Activated CD8-positive, alpha-beta T cell treated with anti-CD3 and anti-CD28 coated beads for 36 hours (primary cell): ENCODE measurements around the gene DUSP9. TPM values are rescaled to one million over a fixed set of nuclear protein-coding genes. Genes with fewer than 3 reads are reported as not detected.

Experiments used
- ATAC-seq: fragments of 200-7000 bp; cut with Tn5 transposase; one replicate; pipeline ENCODE4 v1.10.0; 2021; ENCODE audit warnings: mild to moderate bottlenecking, moderate library complexity
- CTCF ChIA-PET: fragments of 350-600 bp; sonication (Branson Sonifier 250); formaldehyde crosslinking; loops from one replicate; lab custom pipeline; 2021; ENCODE audit warnings: antibody characterized with exemption; lab: Charles Lee
- POLR2A ChIA-PET: fragments of 350-600 bp; sonication (Branson Sonifier 250); formaldehyde crosslinking; loops from one replicate; lab custom pipeline; 2021; ENCODE audit warnings: antibody characterized with exemption; lab: Charles Lee
- DNase-seq: peaks from one replicate; pipeline ENCODE4 v3.0.0-alpha.2; 2020
- H3K27ac Mint-ChIP-seq: one replicate; pipeline ENCODE4 v1.8.0; 2021; ENCODE audit warnings: mild to moderate bottlenecking, mixed read lengths
- H3K27me3 Mint-ChIP-seq: one replicate; pipeline ENCODE4 v1.8.0; 2021; ENCODE audit warnings: mixed read lengths
- H3K36me3 Mint-ChIP-seq: one replicate; pipeline ENCODE4 v1.8.0; 2021; ENCODE audit warnings: low read depth, mixed read lengths
- H3K4me1 Mint-ChIP-seq: one replicate; pipeline ENCODE4 v1.8.0; 2021; ENCODE audit warnings: low read depth, mixed read lengths
- H3K4me3 Mint-ChIP-seq: one replicate; pipeline ENCODE4 v1.8.0; 2021; ENCODE audit warnings: mild to moderate bottlenecking, moderate library complexity, mixed read lengths
- H3K9me3 Mint-ChIP-seq: one replicate; pipeline ENCODE4 v1.8.0; 2021; ENCODE audit warnings: mixed read lengths
- intact Hi-C: fragments of 100-400 bp; cut with micrococcal nuclease; formaldehyde crosslinking; loops from one replicate; pipeline ENCODE4 v1.10.0; 2022
- total RNA-seq, 2 experiments: library from RNA; stranded (reverse); gene quantifications; one replicate each; pipeline ENCODE4 v1.2.3, GENCODE V29; 2021
- TF ChIP-seq, protein P1 (sequence below): fragments of 200-600 bp; IDR thresholded peaks from one replicate; pipeline ENCODE4 v1.8.0; 2022; ENCODE audit warnings: antibody characterized with exemption, mild to moderate bottlenecking

DUSP9 gene
- total RNA-seq, 2 experiments from 2014 or later = 0.14 TPM; not detected in 1

DNA sequence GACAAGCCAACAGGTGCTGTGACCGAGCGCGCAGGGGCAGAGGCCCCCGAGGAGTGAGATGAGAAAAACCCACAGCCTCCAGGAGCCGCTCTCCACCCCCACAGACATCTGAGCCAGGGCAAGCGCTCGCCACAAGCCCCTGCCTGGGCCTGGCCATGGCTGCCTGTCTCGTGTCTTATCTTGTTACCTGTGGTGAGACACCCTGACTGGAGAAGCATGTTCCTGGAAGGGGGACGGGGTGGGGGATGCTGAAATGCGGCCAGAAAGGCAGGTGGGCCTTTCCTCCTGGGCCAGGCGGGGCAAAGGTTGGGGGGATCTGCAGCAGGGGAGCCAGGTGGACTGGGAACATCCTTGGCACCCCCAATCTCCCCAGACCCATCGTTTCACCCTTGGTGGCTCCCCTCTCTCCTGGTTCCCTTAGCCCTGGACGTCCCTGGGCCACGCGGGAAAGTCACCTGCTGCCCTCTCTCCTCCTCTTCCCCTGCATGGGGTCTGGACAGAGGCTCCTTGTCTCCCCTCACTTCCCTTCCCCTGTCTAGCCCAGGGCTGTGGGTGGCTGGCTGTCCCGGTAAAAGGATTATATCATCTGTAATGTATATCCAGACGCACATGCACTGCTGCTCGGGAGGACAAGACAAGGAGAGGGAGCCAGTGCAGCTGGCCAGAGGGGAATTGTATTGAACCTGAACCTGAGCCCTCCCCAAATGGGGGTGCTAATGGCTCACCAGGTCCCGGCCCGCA lies 8.4 kb upstream of the DUSP9 start:
- ATAC-seq (no peak), DNase-seq (no peak)
- intact Hi-C loops = no loop called here
- ChIA-PET POLR2A (no interaction called here), CTCF (no interaction called here)
- Mint-ChIP-seq H3K9me3 (no peaks in the 10 kb centered on the region), H3K4me3 (no peak overlapping the region), H3K4me1 (peaks cover 5% of the 10 kb centered on the region), H3K27me3 (peaks cover 19% of the 10 kb centered on the region), H3K27ac (no peak overlapping the region), H3K36me3 (no peaks in the 10 kb centered on the region)
- TF ChIP-seq, protein P1, sequence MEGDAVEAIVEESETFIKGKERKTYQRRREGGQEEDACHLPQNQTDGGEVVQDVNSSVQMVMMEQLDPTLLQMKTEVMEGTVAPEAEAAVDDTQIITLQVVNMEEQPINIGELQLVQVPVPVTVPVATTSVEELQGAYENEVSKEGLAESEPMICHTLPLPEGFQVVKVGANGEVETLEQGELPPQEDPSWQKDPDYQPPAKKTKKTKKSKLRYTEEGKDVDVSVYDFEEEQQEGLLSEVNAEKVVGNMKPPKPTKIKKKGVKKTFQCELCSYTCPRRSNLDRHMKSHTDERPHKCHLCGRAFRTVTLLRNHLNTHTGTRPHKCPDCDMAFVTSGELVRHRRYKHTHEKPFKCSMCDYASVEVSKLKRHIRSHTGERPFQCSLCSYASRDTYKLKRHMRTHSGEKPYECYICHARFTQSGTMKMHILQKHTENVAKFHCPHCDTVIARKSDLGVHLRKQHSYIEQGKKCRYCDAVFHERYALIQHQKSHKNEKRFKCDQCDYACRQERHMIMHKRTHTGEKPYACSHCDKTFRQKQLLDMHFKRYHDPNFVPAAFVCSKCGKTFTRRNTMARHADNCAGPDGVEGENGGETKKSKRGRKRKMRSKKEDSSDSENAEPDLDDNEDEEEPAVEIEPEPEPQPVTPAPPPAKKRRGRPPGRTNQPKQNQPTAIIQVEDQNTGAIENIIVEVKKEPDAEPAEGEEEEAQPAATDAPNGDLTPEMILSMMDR = no peak

DNA sequence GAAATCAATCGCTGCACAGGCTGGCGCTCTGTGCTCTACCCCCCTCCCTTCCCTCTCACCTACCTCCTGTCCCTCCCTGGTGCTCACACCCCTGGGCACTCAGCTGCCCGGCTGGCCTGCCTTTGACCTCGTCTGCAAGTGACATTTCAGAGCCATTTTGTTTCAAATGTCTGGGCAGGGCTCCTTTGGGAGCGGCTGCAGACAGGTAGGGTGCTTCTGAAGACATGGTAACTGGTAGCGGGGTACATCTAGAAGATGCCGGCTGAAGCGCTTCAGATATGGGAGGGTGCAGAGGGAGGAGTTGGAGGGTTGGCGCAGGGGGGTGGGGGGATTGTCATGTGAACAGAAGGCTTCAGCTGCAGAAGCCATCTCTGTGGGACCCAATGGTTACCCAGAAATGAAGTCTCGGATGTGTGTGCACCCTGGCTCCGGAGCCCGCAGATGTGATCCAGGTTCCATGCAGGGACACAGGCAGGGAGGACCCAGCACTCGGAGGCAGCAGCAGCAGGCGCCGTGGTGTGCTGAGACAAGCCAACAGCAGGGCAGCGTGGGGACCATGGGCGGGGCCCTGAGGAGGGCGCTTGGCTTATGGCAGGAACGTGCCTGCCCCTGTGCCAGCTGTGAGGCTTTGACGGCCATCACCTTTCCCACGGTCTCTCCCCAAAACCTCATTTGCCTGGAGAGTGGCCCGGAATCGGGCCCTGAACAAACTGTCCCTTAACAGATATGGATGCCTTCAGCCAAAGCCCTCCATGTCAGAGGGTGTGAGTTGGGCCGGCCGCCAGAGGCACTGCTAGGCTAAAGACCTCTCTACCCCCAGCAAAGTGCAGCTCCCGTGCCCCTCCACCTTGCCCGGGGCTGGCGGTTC lies 7.6 kb upstream of the DUSP9 start:
- ATAC-seq = no peak
- intact Hi-C loops = no loop called here
- POLR2A ChIA-PET = no interaction called here
- DNase-seq = no peak
- peaks cover 5% of the 10 kb centered on the region for H3K4me1 Mint-ChIP-seq
- H3K4me3 Mint-ChIP-seq = no peak overlapping the region
- H3K36me3 Mint-ChIP-seq = no peaks in the 10 kb centered on the region
- no peak overlapping the region for H3K27ac Mint-ChIP-seq
- CTCF ChIA-PET = interaction anchor here (1.6 kb wide), 1 partner anchor 11 kb away, joined by 8 read pairs; no protein-coding TSS in a partner anchor
- H3K9me3 Mint-ChIP-seq = no peaks in the 10 kb centered on the region
- TF ChIP-seq, protein P1 = no peak
- H3K27me3 Mint-ChIP-seq = peaks cover 20% of the 10 kb centered on the region

DNA sequence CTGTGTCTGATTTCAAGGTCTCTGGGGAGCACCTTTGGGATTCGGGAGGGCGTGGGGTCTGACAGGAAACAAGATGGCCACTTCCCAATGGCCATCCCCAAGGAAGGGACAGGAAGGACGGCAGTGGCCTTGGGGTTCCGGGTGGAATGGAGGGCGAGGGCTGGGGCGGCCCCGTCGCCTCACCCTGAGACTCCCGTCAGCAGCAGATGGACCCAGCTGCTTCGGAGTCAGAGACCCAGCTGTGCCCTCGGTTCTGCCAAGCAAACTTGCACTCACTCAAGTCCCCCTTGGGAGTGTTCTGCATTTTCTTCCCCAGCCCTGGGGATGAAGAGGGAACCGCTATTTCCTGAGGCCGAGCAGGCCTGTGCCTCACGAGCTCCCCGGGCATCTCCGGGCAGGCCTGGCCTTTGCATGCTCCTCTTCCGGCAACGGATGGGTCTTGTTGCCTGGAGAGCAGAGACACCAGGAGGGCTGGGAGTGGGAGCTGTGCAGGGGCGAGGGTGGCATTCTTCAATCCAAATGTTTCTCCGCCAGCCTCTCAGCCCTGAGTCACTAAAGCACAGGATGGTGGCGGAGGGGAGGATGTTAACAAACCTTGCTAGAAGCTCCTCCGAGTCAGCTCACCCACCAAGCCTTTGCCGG lies 6.8 kb upstream of the DUSP9 start:
- POLR2A ChIA-PET = no interaction called here
- intact Hi-C loops = no loop called here
- H3K36me3 Mint-ChIP-seq = no peaks in the 10 kb centered on the region

DNA sequence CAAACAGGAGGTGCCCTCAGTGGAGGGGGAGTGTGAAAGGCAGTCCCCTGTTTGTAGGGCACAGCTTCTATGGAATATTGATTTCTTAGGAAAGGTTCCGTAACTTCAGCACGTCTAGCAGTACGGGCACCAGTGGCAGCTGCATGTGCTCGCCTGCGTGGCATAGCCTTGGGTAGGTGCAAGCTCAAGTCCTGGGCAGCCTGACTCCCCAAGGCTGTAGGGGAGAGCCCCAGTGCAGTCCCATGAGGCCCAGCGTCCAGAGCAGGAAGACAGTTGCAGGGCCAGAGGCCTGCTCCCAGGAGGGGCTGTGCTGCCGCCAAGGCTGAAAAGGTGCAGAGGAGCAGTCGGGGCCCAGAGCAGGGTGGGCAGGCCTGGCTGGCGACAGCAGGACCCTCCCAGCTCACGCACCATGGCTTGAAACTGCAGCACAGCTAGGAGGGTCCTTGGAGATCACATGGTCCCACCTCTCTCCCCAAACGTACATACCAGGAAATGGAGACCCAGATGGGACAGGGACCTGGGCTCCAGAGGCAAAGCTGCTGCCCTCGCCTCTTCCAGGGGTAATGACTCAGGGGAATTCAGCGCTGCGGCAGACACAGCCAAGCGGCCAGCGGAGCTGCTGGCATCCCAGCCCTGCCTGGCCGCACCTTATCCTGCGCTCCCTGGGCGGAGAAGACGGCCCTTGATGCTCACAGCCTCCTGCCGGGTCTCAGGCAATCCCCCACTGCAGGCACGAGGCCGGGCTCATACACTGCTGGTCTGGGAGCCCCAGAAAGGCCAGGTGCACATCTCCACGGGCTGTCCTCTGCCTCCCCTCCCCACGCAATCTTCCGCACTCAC lies 6.0 kb upstream of the DUSP9 start:
- DNase-seq (no peak), ATAC-seq (no peak)
- H3K4me3 Mint-ChIP-seq = no peak overlapping the region
- H3K9me3 Mint-ChIP-seq = no peaks in the 10 kb centered on the region
- no peak overlapping the region for H3K27ac Mint-ChIP-seq
- peaks cover 33% of the 10 kb centered on the region for H3K27me3 Mint-ChIP-seq
- POLR2A ChIA-PET = no interaction called here
- intact Hi-C loops = no loop called here
- no peaks in the 10 kb centered on the region for H3K36me3 Mint-ChIP-seq
- CTCF ChIA-PET = interaction anchor here (0.9 to 2.0 kb wide), 3 partner anchors 9 to 102 kb away, joined by 3 to 8 read pairs (median 5); no protein-coding TSS in a partner anchor
- H3K4me1 Mint-ChIP-seq = peaks cover 5% of the 10 kb centered on the region
- TF ChIP-seq, protein P1 = no peak

More for the DNA sequence above, 6.8 kb upstream of the DUSP9 start:
- DNase-seq = no peak
- ATAC-seq = no peak
- TF ChIP-seq, protein P1 = no peak
- Mint-ChIP-seq H3K4me1 (peaks cover 5% of the 10 kb centered on the region), H3K27me3 (peaks cover 27% of the 10 kb centered on the region), H3K4me3 (no peak overlapping the region), H3K27ac (no peak overlapping the region), H3K9me3 (no peaks in the 10 kb centered on the region)
- CTCF ChIA-PET = interaction anchor here (1.6 to 2.0 kb wide), 2 partner anchors 8 to 10 kb away, joined by 5 to 8 read pairs; no protein-coding TSS in a partner anchor
